Astrocyte (in vitro differentiated cells and primary cell): Measurements from ENCODE around the gene PDIA5. TPM values are rescaled to one million over a fixed set of nuclear protein-coding genes. Genes with fewer than 3 reads are reported as not detected.

Source experiments
- DNase-seq: peaks from one replicate; pipeline ENCODE4 v3.0.0-alpha.2; 2010; ENCODE audit warnings: low read depth
- FAIRE-seq: peaks from 2 replicates; lab custom pipeline; 2011; peaks lifted over from hg19 to GRCh38; lab: Jason Lieb, UNC
- H2AFZ ChIP-seq: 2 replicates; pipeline ENCODE4 v1.6.0; 2012; ENCODE audit warnings: low read depth, low read length, inconsistent platforms
- H3K27ac ChIP-seq: 2 replicates; pipeline ENCODE4 v1.5.1; 2011; ENCODE audit warnings: low read depth, low read length, inconsistent platforms
- H3K27me3 ChIP-seq: 2 replicates; pipeline ENCODE4 v1.6.0; 2011; ENCODE audit warnings: low read length, inconsistent platforms; ENCODE audit not compliant: insufficient read depth
- H3K36me3 ChIP-seq: 2 replicates; pipeline ENCODE4 v1.5.1; 2011; ENCODE audit warnings: low read length, inconsistent platforms; ENCODE audit not compliant: insufficient read depth
- H3K4me1 ChIP-seq: 2 replicates; pipeline ENCODE4 v1.5.1; 2011; ENCODE audit warnings: low read length, inconsistent platforms; ENCODE audit not compliant: insufficient read depth
- H3K4me2 ChIP-seq: 2 replicates; pipeline ENCODE4 v1.6.0; 2012; ENCODE audit warnings: low read length, inconsistent platforms
- H3K4me3 ChIP-seq: 2 replicates; pipeline ENCODE4 v1.5.1; 2011; ENCODE audit warnings: low read depth, mild to moderate bottlenecking, low read length, inconsistent platforms; ENCODE audit not compliant: insufficient read depth
- H3K79me2 ChIP-seq: 2 replicates; pipeline ENCODE4 v1.6.0; 2012; ENCODE audit warnings: mild to moderate bottlenecking, low read length, inconsistent platforms; ENCODE audit not compliant: insufficient read depth
- H3K9ac ChIP-seq: 2 replicates; pipeline ENCODE4 v1.6.0; 2012; ENCODE audit warnings: mild to moderate bottlenecking, low read length, inconsistent platforms
- H3K9me3 ChIP-seq: 2 replicates; pipeline ENCODE4 v1.5.1; 2012; ENCODE audit warnings: low read depth, mild to moderate bottlenecking, low read length, inconsistent platforms; ENCODE audit not compliant: insufficient read depth
- H4K20me1 ChIP-seq: 2 replicates; pipeline ENCODE4 v1.6.0; 2012; ENCODE audit warnings: low read length, inconsistent platforms; ENCODE audit not compliant: insufficient read depth
- H3K27ac Mint-ChIP-seq: one replicate; pipeline ENCODE4 v1.8.0; 2021; ENCODE audit warnings: mild to moderate bottlenecking, mixed read lengths; ENCODE audit not compliant: unreplicated experiment
- H3K27me3 Mint-ChIP-seq: one replicate; pipeline ENCODE4 v1.8.0; 2021; ENCODE audit warnings: low read depth, mixed read lengths; ENCODE audit not compliant: unreplicated experiment
- H3K36me3 Mint-ChIP-seq: one replicate; pipeline ENCODE4 v1.8.0; 2021; ENCODE audit warnings: low read depth, mixed read lengths; ENCODE audit not compliant: unreplicated experiment
- H3K4me1 Mint-ChIP-seq: one replicate; pipeline ENCODE4 v1.8.0; 2021; ENCODE audit warnings: low read depth, mixed read lengths; ENCODE audit not compliant: unreplicated experiment
- H3K4me3 Mint-ChIP-seq: one replicate; pipeline ENCODE4 v1.8.0; 2021; ENCODE audit warnings: mild to moderate bottlenecking, moderate library complexity, mixed read lengths; ENCODE audit not compliant: unreplicated experiment
- H3K9me3 Mint-ChIP-seq: one replicate; pipeline ENCODE4 v1.8.0; 2021; ENCODE audit warnings: mild to moderate bottlenecking, mixed read lengths; ENCODE audit not compliant: unreplicated experiment
- EZH2 ChIP-seq: IDR thresholded peaks from 2 replicates; pipeline ENCODE4 v1.6.1; 2012; ENCODE audit warnings: mild to moderate bottlenecking, low read length, inconsistent platforms; ENCODE audit not compliant: insufficient read depth
- total RNA-seq: library from RNA; stranded (reverse); gene quantifications from 2 replicates; pipeline ENCODE4 v1.2.1, GENCODE V29; 2021
- TF ChIP-seq, protein P1 (sequence below): IDR thresholded peaks from 2 replicates; pipeline ENCODE4 v1.5.1; 2011; ENCODE audit warnings: low read depth, mild to moderate bottlenecking, inconsistent platforms, low read length, moderate library complexity; ENCODE audit not compliant: insufficient read depth

The PDIA5 gene
- total RNA-seq, 1 donor from 2014 or later: 77.5 TPM

DNA sequence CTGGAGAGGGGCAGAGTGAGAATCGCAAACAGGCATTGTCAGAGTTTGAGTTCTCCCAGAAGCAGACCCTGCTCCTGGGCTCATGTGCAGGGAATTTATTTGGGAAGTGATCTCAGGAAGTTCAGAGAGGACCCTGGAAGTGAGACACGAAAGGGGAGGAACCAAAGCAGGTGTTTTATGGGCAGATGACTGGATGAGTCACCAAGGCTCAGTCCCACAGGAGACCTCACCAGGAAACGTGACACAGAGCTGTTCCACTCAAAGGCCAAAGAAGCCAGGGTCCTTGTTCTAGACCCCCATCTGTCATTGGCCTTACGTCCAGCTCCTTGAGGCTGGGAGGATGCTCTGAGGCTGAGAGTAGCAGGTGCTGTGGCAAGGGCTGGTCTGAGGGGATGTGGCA lies 91.5 kb downstream of the PDIA5 start:
- no peak overlapping the region for H3K4me3 Mint-ChIP-seq
- Histone ChIP-seq H2AFZ (no peak overlapping the region), H3K27ac (no peak overlapping the region), H3K9ac (no peak overlapping the region), H3K4me3 (no peak overlapping the region), H3K9me3 (no peaks in the 10 kb centered on the region), H3K4me1 (no peaks in the 10 kb centered on the region), H4K20me1 (peaks cover 17% of the 10 kb centered on the region), H3K79me2 (no peaks in the 10 kb centered on the region), H3K36me3 (peaks cover 17% of the 10 kb centered on the region), H3K27me3 (no peaks in the 10 kb centered on the region), H3K4me2 (no peak overlapping the region)
- H3K4me1 Mint-ChIP-seq: peaks cover 7% of the 10 kb centered on the region
- DNase-seq: no peak
- H3K9me3 Mint-ChIP-seq: no peaks in the 10 kb centered on the region
- H3K27me3 Mint-ChIP-seq: no peaks in the 10 kb centered on the region
- no peak for FAIRE-seq
- TF ChIP-seq EZH2: no peak
- TF ChIP-seq, protein P1, sequence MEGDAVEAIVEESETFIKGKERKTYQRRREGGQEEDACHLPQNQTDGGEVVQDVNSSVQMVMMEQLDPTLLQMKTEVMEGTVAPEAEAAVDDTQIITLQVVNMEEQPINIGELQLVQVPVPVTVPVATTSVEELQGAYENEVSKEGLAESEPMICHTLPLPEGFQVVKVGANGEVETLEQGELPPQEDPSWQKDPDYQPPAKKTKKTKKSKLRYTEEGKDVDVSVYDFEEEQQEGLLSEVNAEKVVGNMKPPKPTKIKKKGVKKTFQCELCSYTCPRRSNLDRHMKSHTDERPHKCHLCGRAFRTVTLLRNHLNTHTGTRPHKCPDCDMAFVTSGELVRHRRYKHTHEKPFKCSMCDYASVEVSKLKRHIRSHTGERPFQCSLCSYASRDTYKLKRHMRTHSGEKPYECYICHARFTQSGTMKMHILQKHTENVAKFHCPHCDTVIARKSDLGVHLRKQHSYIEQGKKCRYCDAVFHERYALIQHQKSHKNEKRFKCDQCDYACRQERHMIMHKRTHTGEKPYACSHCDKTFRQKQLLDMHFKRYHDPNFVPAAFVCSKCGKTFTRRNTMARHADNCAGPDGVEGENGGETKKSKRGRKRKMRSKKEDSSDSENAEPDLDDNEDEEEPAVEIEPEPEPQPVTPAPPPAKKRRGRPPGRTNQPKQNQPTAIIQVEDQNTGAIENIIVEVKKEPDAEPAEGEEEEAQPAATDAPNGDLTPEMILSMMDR: no peak
- no peak overlapping the region for H3K27ac Mint-ChIP-seq
- H3K36me3 Mint-ChIP-seq: peaks cover 31% of the 10 kb centered on the region

DNA sequence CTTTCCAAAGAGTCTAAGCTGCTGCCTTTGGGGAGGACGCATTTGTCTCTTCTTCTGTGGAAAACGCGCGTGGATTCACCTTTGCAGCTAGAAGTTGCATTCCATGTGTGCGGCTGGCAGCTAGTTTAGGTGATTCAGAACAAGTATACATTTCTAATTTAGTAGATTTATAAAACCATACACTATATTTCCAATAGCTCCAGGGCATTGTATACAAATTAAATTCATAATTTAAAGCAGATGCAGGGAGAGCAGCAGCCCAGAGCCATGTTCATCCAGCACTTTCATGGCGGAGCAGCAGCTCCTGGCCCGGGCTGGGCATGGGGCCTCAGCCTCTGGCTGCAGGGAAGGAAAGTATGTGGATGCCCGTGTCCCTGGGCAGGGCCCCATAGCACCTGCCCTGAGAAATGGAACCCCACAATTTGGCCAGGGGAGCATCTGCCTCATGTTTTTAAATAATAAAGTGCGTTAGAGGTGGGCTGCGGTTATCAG lies 92.1 kb downstream of the PDIA5 start:
- H3K4me2 ChIP-seq: no peak overlapping the region
- Mint-ChIP-seq H3K4me3 (no peak overlapping the region), H3K27ac (peak overlapping the region; percentile 18), H3K36me3 (peaks cover 36% of the 10 kb centered on the region), H3K9me3 (no peaks in the 10 kb centered on the region), H3K27me3 (no peaks in the 10 kb centered on the region), H3K4me1 (peaks cover 7% of the 10 kb centered on the region)
- FAIRE-seq (no peak), DNase-seq (no peak)
- no peak overlapping the region for H2AFZ ChIP-seq
- TF ChIP-seq, protein P1: no peak
- no peak for TF ChIP-seq EZH2
- no peak overlapping the region for H3K27ac ChIP-seq
- no peak overlapping the region for H3K9ac ChIP-seq
- peaks cover 17% of the 10 kb centered on the region for H3K36me3 ChIP-seq
- no peaks in the 10 kb centered on the region for H3K9me3 ChIP-seq
- H3K4me3 ChIP-seq: no peak overlapping the region
- no peaks in the 10 kb centered on the region for H3K27me3 ChIP-seq
- peaks cover 17% of the 10 kb centered on the region for H4K20me1 ChIP-seq
- no peaks in the 10 kb centered on the region for H3K79me2 ChIP-seq
- H3K4me1 ChIP-seq: no peaks in the 10 kb centered on the region

DNA sequence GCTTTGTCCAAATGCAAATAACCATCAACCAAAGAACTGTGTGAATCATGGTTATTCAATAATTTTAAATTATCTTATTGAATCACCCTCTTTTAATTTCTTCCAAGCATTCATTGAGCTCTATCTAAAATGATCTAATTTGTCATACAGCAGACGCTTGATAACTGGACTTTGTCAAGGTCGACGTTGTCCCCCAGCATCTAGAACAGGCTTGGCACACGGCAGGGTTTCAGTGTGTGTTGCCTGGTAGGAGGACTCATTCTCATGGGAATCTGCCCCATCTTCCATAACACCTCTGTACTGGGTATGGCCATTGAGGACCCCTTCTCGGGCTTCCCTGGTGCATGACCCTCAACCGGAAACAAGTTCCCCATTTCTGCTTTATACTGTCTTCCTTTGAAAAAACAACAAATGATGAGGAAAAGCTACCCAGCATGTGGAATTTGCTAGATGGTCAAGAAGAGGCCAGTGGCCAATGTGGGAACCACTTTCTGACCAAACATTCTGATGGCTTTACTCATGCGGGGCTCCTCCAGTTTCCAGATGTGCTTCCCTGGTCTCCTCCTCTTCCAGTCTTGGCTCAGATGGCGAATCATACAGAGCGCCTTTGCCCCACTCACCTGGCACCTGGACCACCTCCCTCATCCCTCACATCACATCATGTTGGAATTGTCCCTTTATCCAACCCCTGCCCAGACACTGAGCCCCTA lies 93.3 kb downstream of the PDIA5 start:
- peaks cover 7% of the 10 kb centered on the region for H3K4me1 Mint-ChIP-seq
- Histone ChIP-seq H3K4me3 (no peak overlapping the region), H3K4me1 (no peaks in the 10 kb centered on the region), H3K27ac (no peak overlapping the region), H2AFZ (no peak overlapping the region), H3K79me2 (no peaks in the 10 kb centered on the region), H3K4me2 (no peak overlapping the region), H3K27me3 (no peaks in the 10 kb centered on the region), H3K36me3 (peaks cover 23% of the 10 kb centered on the region), H4K20me1 (peaks cover 17% of the 10 kb centered on the region), H3K9ac (no peak overlapping the region), H3K9me3 (no peaks in the 10 kb centered on the region)
- no peak overlapping the region for H3K27ac Mint-ChIP-seq
- TF ChIP-seq, protein P1: no peak
- TF ChIP-seq EZH2: no peak
- H3K36me3 Mint-ChIP-seq: peaks cover 40% of the 10 kb centered on the region
- H3K27me3 Mint-ChIP-seq: no peaks in the 10 kb centered on the region
- no peak overlapping the region for H3K4me3 Mint-ChIP-seq
- DNase-seq: peak; percentile 33
- H3K9me3 Mint-ChIP-seq: no peaks in the 10 kb centered on the region
- no peak for FAIRE-seq
